Mucosa of descending colon (tissue), 3 donors: ENCODE results near the gene VAV1. TPM values are rescaled to one million over a fixed set of nuclear protein-coding genes. Genes with fewer than 3 reads are reported as not detected.

Source experiments
- ATAC-seq: fragments of 200-7000 bp; cut with Tn5 transposase; one replicate; pipeline ENCODE4 v1.9.1; 2020; ENCODE audit warnings: mild to moderate bottlenecking, moderate library complexity
- DNase-seq, 3 donors: peaks; one replicate each; pipeline ENCODE4 v3.0.0-alpha.2; 2020
- H3K36me3 ChIP-seq: fragments of 200-600 bp; one replicate; pipeline ENCODE4 v1.8.0; 2021; ENCODE audit warnings: low read depth, mild to moderate bottlenecking
- H3K4me1 ChIP-seq: fragments of 200-600 bp; one replicate; pipeline ENCODE4 v1.8.0; 2021; ENCODE audit warnings: low read depth, mild to moderate bottlenecking
- H3K4me3 ChIP-seq: fragments of 200-600 bp; one replicate; pipeline ENCODE4 v1.8.0; 2021; ENCODE audit warnings: mild to moderate bottlenecking
- H3K9me3 ChIP-seq: fragments of 200-600 bp; one replicate; pipeline ENCODE4 v1.8.0; 2021; ENCODE audit warnings: mild to moderate bottlenecking
- intact Hi-C, 2 donors: fragments of 100-400 bp; cut with DNase I in 1 of 2; cut with micrococcal nuclease in 1 of 2; formaldehyde crosslinking; loops; one replicate each; pipeline versions ENCODE4 v1.11.0 to v1.11.1; 2022; cut with DNase I, micrococcal nuclease
- total RNA-seq, 3 donors: library from RNA; stranded (reverse); fragmentation: NEBNext Ultra II Directional in 2 of 3; extraction: Animal tissue kit (Norgen Biotek cat#: 25700) in 2 of 3; gene quantifications; one replicate each; pipeline versions ENCODE4 v1.2.1 to v1.2.4, GENCODE V29; 2021 to 2023
- TF ChIP-seq, protein P1 (sequence below): fragments of 200-600 bp; IDR thresholded peaks from one replicate; pipeline ENCODE4 v1.8.0; 2022; ENCODE audit warnings: antibody characterized with exemption, mild to moderate bottlenecking
- donor health status: DM: no; HTN: no; CAD: no; lungs with moderate emphysema.
- donor health status: DM: no; HTN: no; CAD: no.
- donor health status: DM: no; HTN: yes; CAD: no.

Gene VAV1
- total RNA-seq, 3 donors from 2014 or later = 6.0 to 12.3 (median 10.7) TPM

DNA sequence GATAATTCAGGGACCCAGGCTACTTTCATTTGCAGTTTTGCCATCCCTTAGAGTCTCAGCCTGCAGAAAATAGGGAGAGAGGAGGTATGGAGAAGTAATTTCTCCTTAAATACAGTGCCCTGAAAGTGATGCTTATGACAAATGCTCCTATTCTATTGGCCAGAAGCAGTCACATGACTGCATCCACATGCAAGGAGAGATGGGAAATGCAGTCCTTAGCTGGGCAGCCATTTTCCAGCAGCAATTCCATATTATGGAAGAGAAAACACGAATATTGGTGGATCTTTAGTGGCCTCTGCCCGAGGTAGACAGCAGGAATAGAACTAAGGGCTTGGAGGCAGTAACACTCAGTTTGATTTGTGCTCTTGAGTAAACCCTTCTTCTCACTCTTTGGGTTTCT, 39.4 kb downstream of the VAV1 start:
- intact Hi-C loops = no loop called here
- TF ChIP-seq, protein P1, sequence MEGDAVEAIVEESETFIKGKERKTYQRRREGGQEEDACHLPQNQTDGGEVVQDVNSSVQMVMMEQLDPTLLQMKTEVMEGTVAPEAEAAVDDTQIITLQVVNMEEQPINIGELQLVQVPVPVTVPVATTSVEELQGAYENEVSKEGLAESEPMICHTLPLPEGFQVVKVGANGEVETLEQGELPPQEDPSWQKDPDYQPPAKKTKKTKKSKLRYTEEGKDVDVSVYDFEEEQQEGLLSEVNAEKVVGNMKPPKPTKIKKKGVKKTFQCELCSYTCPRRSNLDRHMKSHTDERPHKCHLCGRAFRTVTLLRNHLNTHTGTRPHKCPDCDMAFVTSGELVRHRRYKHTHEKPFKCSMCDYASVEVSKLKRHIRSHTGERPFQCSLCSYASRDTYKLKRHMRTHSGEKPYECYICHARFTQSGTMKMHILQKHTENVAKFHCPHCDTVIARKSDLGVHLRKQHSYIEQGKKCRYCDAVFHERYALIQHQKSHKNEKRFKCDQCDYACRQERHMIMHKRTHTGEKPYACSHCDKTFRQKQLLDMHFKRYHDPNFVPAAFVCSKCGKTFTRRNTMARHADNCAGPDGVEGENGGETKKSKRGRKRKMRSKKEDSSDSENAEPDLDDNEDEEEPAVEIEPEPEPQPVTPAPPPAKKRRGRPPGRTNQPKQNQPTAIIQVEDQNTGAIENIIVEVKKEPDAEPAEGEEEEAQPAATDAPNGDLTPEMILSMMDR = no peak
- ATAC-seq = peak; percentile 62
- H3K4me3 ChIP-seq = no peak overlapping the region
- no peaks in the 10 kb centered on the region for H3K9me3 ChIP-seq
- no peaks in the 10 kb centered on the region for H3K36me3 ChIP-seq
- DNase-seq = peak in 1 of 3 donors; percentile 22
- H3K4me1 ChIP-seq = no peaks in the 10 kb centered on the region

DNA sequence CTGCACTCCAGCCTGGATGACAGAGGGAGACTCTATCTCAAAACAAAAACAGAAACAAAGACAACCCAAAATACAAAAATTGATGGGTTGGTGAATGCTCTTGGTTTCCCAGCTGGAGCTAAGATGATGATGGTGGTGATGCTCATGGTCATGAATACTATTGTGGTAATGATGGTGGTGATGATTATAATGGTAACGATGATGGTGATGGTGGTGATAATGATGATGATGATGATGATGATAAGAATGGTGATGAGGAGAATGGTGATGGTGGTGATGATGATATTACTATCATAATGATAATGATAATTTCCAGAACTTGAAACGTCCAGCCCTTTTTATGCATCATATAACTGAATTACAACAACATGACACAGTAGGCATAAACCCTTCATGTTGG, 40.1 kb downstream of the VAV1 start:
- intact Hi-C loops = no loop called here
- Histone ChIP-seq H3K9me3 (no peaks in the 10 kb centered on the region), H3K36me3 (no peaks in the 10 kb centered on the region), H3K4me3 (no peak overlapping the region), H3K4me1 (no peaks in the 10 kb centered on the region)
- DNase-seq (no peak), ATAC-seq (no peak)
- TF ChIP-seq, protein P1 = no peak

DNA sequence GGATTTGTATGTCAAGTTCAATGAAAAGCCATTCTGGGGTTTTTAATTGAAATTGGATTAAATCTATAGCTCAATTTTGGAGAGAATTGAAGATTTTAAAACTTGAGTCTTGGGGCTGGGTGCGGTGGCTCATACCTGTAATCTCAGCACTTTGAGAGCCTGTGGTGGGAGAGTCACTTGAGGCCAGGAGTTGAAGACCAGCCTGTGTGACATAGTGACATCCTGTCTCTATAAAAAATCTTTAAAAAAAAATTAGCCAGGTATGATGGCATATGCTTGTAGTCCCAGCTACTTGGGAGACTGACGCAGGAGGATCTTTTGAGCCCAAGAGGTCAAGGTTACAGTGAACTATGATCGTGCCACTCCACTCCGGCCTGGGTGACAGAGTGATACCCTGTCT, 41.2 kb downstream of the VAV1 start:
- H3K9me3 ChIP-seq = no peaks in the 10 kb centered on the region
- DNase-seq (no peak), ATAC-seq (no peak)
- intact Hi-C loops = no loop called here
- no peak overlapping the region for H3K4me3 ChIP-seq
- no peaks in the 10 kb centered on the region for H3K4me1 ChIP-seq
- no peaks in the 10 kb centered on the region for H3K36me3 ChIP-seq
- TF ChIP-seq, protein P1 = no peak

DNA sequence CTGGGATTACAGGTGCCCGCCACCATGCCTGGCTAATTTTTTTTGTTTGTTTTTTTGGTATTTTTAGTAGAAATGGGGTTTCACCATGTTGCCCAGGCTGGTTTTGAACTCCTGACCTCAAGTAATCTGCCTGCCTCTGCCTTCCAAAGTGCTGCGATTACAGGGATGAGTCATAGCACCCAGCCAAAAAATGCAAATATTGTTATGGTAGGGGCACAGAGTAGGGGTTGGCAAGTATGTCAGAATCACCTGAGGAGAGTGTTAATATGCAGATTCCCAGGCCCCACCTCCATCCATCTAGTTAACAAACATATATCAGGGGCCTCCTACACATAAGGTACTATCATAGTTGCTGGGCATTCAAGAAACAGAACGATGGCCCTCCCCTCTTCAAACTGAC, 44.7 kb downstream of the VAV1 start:
- intact Hi-C loops = no loop called here
- H3K4me1 ChIP-seq = no peaks in the 10 kb centered on the region
- DNase-seq = no peak
- no peak overlapping the region for H3K4me3 ChIP-seq
- TF ChIP-seq, protein P1 = no peak
- no peak for ATAC-seq
- H3K36me3 ChIP-seq = no peaks in the 10 kb centered on the region
- H3K9me3 ChIP-seq = peaks cover 13% of the 10 kb centered on the region

DNA sequence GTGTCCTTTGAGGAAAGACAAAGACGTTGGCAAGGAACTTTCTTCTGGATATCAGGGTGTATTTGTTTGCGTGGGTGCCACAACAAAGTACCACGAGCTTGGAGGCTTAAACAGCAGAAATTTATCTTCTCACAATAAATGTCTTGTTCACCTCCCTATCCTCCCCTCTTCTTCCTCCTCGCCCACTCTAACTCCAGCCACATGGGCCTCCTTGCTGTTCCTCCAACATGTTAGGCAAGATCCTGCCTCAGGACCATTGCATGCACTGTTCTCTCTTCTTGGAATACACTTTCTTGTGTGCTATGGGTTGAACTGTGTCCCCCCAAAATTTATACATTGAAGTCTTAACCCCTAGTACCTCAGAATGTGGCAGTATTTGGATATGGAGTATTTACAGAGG, 45.7 kb downstream of the VAV1 start:
- TF ChIP-seq, protein P1 = no peak
- peaks cover 13% of the 10 kb centered on the region for H3K9me3 ChIP-seq
- no peak overlapping the region for H3K4me3 ChIP-seq
- DNase-seq (no peak), ATAC-seq (no peak)
- H3K36me3 ChIP-seq = no peaks in the 10 kb centered on the region
- no peaks in the 10 kb centered on the region for H3K4me1 ChIP-seq
- intact Hi-C loops = no loop called here

DNA sequence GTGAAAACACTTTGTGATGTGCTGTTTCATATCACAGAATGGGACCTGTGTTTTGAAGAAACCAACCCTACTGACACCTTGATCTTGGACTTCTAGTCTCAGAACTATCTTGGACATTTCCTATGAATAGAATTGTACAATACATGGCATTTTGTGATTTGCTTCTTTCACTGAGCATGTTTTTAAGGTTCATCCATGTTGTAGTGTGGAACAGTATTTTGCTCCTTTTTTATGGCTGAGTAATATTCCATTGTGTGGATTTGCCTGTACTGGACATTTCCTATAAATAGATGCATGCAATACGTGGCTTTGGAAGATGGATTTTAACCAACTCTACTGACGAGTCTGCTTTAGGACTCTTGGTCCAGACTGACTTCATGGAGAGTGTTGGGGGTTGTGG, 46.8 kb downstream of the VAV1 start:
- DNase-seq (no peak), ATAC-seq (no peak)
- Histone ChIP-seq H3K9me3 (peaks cover 13% of the 10 kb centered on the region), H3K4me1 (no peaks in the 10 kb centered on the region), H3K4me3 (no peak overlapping the region), H3K36me3 (no peaks in the 10 kb centered on the region)
- TF ChIP-seq, protein P1 = no peak
- intact Hi-C loops = no loop called here
